ENCODE results near the gene USP16. TPM values are rescaled to one million over a fixed set of nuclear protein-coding genes. Genes with fewer than 3 reads are reported as not detected.
A peak's percentile ranks its signal among the peaks of the same experiment; 100 is the strongest.
"Not testable (repeated sequence)": the region's sequence is repeated elsewhere in the genome, so short reads cannot be mapped to it uniquely, and the experiment has no call there.

Gene USP16
- total RNA-seq, 1 donor from 2014 or later = 7.2 TPM

GRCh38 chr21:29007135-29007534 lies 17.3 kb upstream of the USP16 start:
- no peaks in the 10 kb centered on the region for H3K9me3 ChIP-seq
- TF ChIP-seq CTCF (IDR thresholded peaks at IDR 0.05) = no peak
- no peak overlapping the region for H3K4me3 ChIP-seq
- no peak for DNase-seq (ENCODE audit: low spot score in 2 of 2)
- H3K4me1 ChIP-seq = peaks cover 0 to 6% of the 10 kb centered on the region in 2 donors
- no peaks in the 10 kb centered on the region for H3K27me3 ChIP-seq
- peaks cover 5 to 12% of the 10 kb centered on the region in 2 donors for H3K36me3 ChIP-seq
- intact Hi-C loops (cut with DNase I) = loop anchor here (10.0 kb wide), 1 partner anchor 288 kb away; the partner anchor contains the start of gene BACH1
- no peak overlapping the region for H3K27ac ChIP-seq

DNA sequence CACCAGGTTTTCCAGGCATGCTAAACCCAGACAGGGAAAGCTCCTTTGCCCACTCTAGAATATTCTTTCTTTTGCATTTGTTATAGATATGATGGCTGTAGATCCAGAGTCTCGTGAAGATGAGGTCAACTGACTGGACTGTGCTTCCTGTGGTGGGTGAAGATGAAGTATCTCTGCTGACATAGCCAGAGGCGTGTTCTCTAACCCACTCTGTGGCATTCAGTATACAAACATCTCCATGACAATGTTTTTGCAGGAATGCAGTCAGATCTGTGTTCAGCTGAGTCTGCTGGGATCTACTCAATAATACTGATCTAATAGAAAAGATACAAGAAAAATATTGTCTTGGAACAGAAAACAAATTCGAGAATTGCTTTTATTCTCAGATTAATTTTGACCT lies 16.7 kb upstream of the USP16 start:
- Histone ChIP-seq H3K9me3 (no peaks in the 10 kb centered on the region), H3K36me3 (peaks cover 5 to 12% of the 10 kb centered on the region in 2 donors), H3K4me1 (peaks cover 0 to 6% of the 10 kb centered on the region in 2 donors), H3K27me3 (no peaks in the 10 kb centered on the region), H3K4me3 (no peak overlapping the region), H3K27ac (no peak overlapping the region)
- intact Hi-C loops (cut with DNase I) = loop anchor here (10.0 kb wide), 1 partner anchor 287 kb away; the partner anchor contains the start of gene BACH1
- DNase-seq (ENCODE audit: low spot score in 2 of 2) = no peak
- TF ChIP-seq CTCF (IDR thresholded peaks at IDR 0.05) = no peak

- Histone ChIP-seq H3K4me1 (peaks cover 0 to 6% of the 10 kb centered on the region in 2 donors), H3K4me3 (no peak overlapping the region), H3K27ac (no peak overlapping the region), H3K9me3 (no peaks in the 10 kb centered on the region), H3K27me3 (no peaks in the 10 kb centered on the region), H3K36me3 (peaks cover 5 to 12% of the 10 kb centered on the region in 2 donors)
- TF ChIP-seq CTCF (IDR thresholded peaks at IDR 0.05) = no peak
- DNase-seq (ENCODE audit: low spot score in 2 of 2) = no peak
- intact Hi-C loops (cut with DNase I) = loop anchor here (10.0 kb wide), 1 partner anchor 286 kb away; the partner anchor contains the start of gene BACH1
These were observed 16.1 kb upstream of the USP16 start for GRCh38 chr21:29008367-29008766.

- H3K9me3 ChIP-seq; DNase-seq (ENCODE audit: low spot score in 2 of 2); H3K4me1 ChIP-seq; H3K27me3 ChIP-seq; H3K4me3 ChIP-seq; H3K27ac ChIP-seq; intact Hi-C loops (cut with DNase I): not testable (repeated sequence)
- peaks cover 5 to 18% of the 10 kb centered on the region in 2 donors for H3K36me3 ChIP-seq
These were observed 13.2 kb upstream of the USP16 start for GRCh38 chr21:29011236-29011635.

- H3K9me3 ChIP-seq = no peaks in the 10 kb centered on the region
- no peak for TF ChIP-seq CTCF (IDR thresholded peaks at IDR 0.05)
- intact Hi-C loops (cut with DNase I) = no loop called here
- H3K4me3 ChIP-seq = peak overlapping the region; percentile 76 to 84
- peaks cover 0 to 6% of the 10 kb centered on the region in 2 donors for H3K4me1 ChIP-seq
- peak overlapping the region; percentile 85 to 91 for H3K27ac ChIP-seq
- H3K27me3 ChIP-seq = no peaks in the 10 kb centered on the region
- DNase-seq (ENCODE audit: low spot score in 2 of 2) = no peak
- peaks cover 0 to 7% of the 10 kb centered on the region in 2 donors for H3K36me3 ChIP-seq
These were observed 6.7 kb upstream of the USP16 start for GRCh38 chr21:29017639-29018237.

- intact Hi-C loops (cut with DNase I) = no loop called here
- DNase-seq (ENCODE audit: low spot score in 2 of 2) = no peak
- Histone ChIP-seq H3K4me1 (peaks cover 0 to 6% of the 10 kb centered on the region in 2 donors), H3K27ac (peak overlapping the region; percentile 85 to 91), H3K4me3 (peak overlapping the region; percentile 76 to 84), H3K9me3 (no peaks in the 10 kb centered on the region), H3K36me3 (peaks cover 0 to 7% of the 10 kb centered on the region in 2 donors), H3K27me3 (no peaks in the 10 kb centered on the region)
- no peak for TF ChIP-seq CTCF (IDR thresholded peaks at IDR 0.05)
These were observed 5.9 kb upstream of the USP16 start for GRCh38 chr21:29018540-29018939.
